Measurements from ENCODE around the gene GORASP1.

The GORASP1 gene

GRCh38 chr3:39088889-39089288 lies 18.5 kb downstream of the GORASP1 start:
- H3K9me3 ChIP-seq: no peaks in the 10 kb centered on the region
- no peaks in the 10 kb centered on the region for H3K27me3 ChIP-seq
- H3K27ac ChIP-seq: no peak overlapping the region
- no peak for DNase-seq
- peaks cover 87 to 96% (median 90%) of the 10 kb centered on the region in 3 donors for H3K36me3 ChIP-seq
- TF ChIP-seq, protein P1, sequence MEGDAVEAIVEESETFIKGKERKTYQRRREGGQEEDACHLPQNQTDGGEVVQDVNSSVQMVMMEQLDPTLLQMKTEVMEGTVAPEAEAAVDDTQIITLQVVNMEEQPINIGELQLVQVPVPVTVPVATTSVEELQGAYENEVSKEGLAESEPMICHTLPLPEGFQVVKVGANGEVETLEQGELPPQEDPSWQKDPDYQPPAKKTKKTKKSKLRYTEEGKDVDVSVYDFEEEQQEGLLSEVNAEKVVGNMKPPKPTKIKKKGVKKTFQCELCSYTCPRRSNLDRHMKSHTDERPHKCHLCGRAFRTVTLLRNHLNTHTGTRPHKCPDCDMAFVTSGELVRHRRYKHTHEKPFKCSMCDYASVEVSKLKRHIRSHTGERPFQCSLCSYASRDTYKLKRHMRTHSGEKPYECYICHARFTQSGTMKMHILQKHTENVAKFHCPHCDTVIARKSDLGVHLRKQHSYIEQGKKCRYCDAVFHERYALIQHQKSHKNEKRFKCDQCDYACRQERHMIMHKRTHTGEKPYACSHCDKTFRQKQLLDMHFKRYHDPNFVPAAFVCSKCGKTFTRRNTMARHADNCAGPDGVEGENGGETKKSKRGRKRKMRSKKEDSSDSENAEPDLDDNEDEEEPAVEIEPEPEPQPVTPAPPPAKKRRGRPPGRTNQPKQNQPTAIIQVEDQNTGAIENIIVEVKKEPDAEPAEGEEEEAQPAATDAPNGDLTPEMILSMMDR (IDR thresholded peaks at IDR 0.05): no peak
- intact Hi-C loops (cut with DNase I; ENCODE audit: low total_unique reads): no loop called here
- no peaks in the 10 kb centered on the region for H3K4me1 ChIP-seq
- no peak overlapping the region for H3K4me3 ChIP-seq

GRCh38 chr3:39088456-39088855 lies 19.0 kb downstream of the GORASP1 start:
- H3K4me3 ChIP-seq: no peak overlapping the region
- no peaks in the 10 kb centered on the region for H3K9me3 ChIP-seq
- no peaks in the 10 kb centered on the region for H3K27me3 ChIP-seq
- H3K4me1 ChIP-seq: no peaks in the 10 kb centered on the region
- intact Hi-C loops (cut with DNase I; ENCODE audit: low total_unique reads): no loop called here
- no peak overlapping the region for H3K27ac ChIP-seq
- peaks cover 87 to 96% (median 90%) of the 10 kb centered on the region in 3 donors for H3K36me3 ChIP-seq
- TF ChIP-seq, protein P1 (IDR thresholded peaks at IDR 0.05): no peak
- DNase-seq: no peak

DNA sequence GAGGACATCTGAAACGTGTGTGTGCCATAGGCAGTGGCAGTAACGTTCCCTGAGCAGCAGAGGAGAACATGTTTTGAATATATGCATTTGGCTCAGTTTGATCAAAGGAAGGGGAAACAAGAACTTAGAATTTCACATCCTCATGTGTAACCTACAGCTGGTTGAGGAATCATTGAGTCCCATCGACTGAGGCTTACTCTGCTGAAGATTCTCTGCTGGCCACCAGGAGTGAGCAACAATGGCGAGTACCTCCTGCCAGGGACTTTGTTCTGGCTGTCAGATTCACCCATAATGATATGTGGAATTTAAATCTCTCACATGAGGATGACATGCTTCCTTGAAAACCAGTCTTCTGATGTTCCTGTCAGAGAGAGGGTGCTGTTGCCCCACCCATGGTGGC lies 21.3 kb downstream of the GORASP1 start:
- Histone ChIP-seq H3K36me3 (peaks cover 64 to 96% (median 88%) of the 10 kb centered on the region in 3 donors), H3K4me1 (no peaks in the 10 kb centered on the region), H3K27me3 (no peaks in the 10 kb centered on the region), H3K9me3 (no peaks in the 10 kb centered on the region), H3K4me3 (no peak overlapping the region), H3K27ac (no peak overlapping the region)
- DNase-seq: no peak
- TF ChIP-seq, protein P1 (IDR thresholded peaks at IDR 0.05): no peak
- intact Hi-C loops (cut with DNase I; ENCODE audit: low total_unique reads): no loop called here

DNA sequence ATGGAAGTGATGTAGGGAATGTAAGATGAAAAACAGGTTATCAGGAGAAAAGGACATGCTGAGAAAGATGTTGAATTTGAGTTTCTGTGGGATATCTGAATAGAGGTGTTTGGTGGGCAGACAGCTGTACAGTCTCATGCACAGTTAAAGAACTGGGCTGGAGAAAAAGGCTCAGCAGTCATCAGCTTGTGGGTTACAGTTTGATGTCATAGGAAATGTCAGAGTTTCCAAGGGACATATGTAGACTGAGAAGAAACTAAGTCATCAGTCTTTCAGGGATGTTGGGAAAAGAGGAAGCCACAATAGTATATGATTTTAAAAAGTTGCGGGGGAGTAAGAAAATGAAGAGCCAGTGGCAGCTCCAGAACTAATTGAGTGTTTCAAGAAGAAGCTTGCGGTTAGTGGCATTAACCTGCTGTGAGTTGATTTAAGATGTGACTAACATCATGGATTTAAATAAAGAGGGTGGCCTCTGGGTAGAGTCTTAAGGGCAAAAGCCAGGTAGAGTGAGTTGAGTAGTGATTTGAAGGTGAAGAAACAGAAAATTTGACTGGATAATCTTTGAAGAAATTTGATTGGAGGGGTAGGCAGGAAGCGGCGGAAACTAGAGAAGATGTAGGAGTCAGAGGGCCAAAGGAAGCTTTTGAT lies 24.6 kb downstream of the GORASP1 start:
- H3K36me3 ChIP-seq: peaks cover 41 to 89% (median 88%) of the 10 kb centered on the region in 3 donors
- intact Hi-C loops (cut with DNase I; ENCODE audit: low total_unique reads): no loop called here
- no peaks in the 10 kb centered on the region for H3K27me3 ChIP-seq
- H3K27ac ChIP-seq: no peak overlapping the region
- no peak for DNase-seq
- no peak overlapping the region for H3K4me3 ChIP-seq
- no peaks in the 10 kb centered on the region for H3K9me3 ChIP-seq
- H3K4me1 ChIP-seq: no peaks in the 10 kb centered on the region
- TF ChIP-seq, protein P1 (IDR thresholded peaks at IDR 0.05): no peak

- Histone ChIP-seq H3K4me3 (no peak overlapping the region), H3K27me3 (no peaks in the 10 kb centered on the region), H3K4me1 (no peaks in the 10 kb centered on the region), H3K36me3 (peaks cover 42 to 89% (median 88%) of the 10 kb centered on the region in 3 donors), H3K27ac (no peak overlapping the region), H3K9me3 (no peaks in the 10 kb centered on the region)
- no peak for DNase-seq
- intact Hi-C loops (cut with DNase I; ENCODE audit: low total_unique reads): no loop called here
- TF ChIP-seq, protein P1 (IDR thresholded peaks at IDR 0.05): no peak
These were observed 27.4 kb downstream of the GORASP1 start for GRCh38 chr3:39080026-39080425.
